Endothelial cell of umbilical vein (primary cell): ENCODE data around the gene MYO15A. TPM values are rescaled to one million over a fixed set of nuclear protein-coding genes. Genes with fewer than 3 reads are reported as not detected.
A peak's percentile ranks its signal among the peaks of the same experiment; 100 is the strongest.

Experiments used
- BruUV-seq: library from RNA; stranded (reverse); fragments of 400-500 nt; replicated peaks from 2 replicates; lab custom pipeline; 2021; lab: Mats Ljungman, UMichigan
- CTCF ChIA-PET: fragments of 300-600, 350-600 bp; sonication (Branson Sonifier 250); formaldehyde crosslinking; loops from one replicate; lab custom pipeline; 2021; ENCODE audit warnings: antibody characterized with exemption, inconsistent platforms; lab: Charles Lee
- POLR2A ChIA-PET: fragments of 300-600, 350-600 bp; sonication (Branson Sonifier 250); formaldehyde crosslinking; loops from one replicate; lab custom pipeline; 2021; ENCODE audit warnings: antibody characterized with exemption, inconsistent platforms; lab: Charles Lee
- DNase-seq: peaks from one replicate; pipeline ENCODE4 v3.0.0-alpha.2; 2011; ENCODE audit warnings: low read depth, low spot score
- FAIRE-seq: peaks from 2 replicates; lab custom pipeline; 2011; peaks lifted over from hg19 to GRCh38; lab: Jason Lieb, UNC
- H2AFZ ChIP-seq: 2 replicates; pipeline ENCODE4 v1.6.0; 2012; ENCODE audit warnings: low read depth, low read length, control low read depth, inconsistent platforms
- H3K27ac ChIP-seq: 2 replicates; pipeline ENCODE4 v1.5.1; 2011; ENCODE audit warnings: low read depth, mild to moderate bottlenecking, control low read depth, low read length, moderate library complexity; ENCODE audit not compliant: insufficient read depth
- H3K27me3 ChIP-seq, 2 experiments: 2 replicates each; pipeline versions ENCODE4 v1.6.0 to v1.6.1; 2011; ENCODE audit warnings: low read length in 2 of 2, mixed read lengths in 1 of 2; ENCODE audit not compliant: control insufficient read depth in 2 of 2, insufficient read depth in 2 of 2
- H3K36me3 ChIP-seq, 2 experiments: 2 replicates in 1 of 2; 3 replicates in 1 of 2; pipeline ENCODE4 v1.5.1; 2011; ENCODE audit warnings: low read length in 2 of 2, mild to moderate bottlenecking in 1 of 2, moderate library complexity in 1 of 2; ENCODE audit not compliant: control insufficient read depth in 2 of 2, insufficient read depth in 2 of 2; ENCODE audit errors: extremely low read depth in 1 of 2
- H3K4me1 ChIP-seq: 3 replicates; pipeline ENCODE4 v1.5.1; 2011; ENCODE audit warnings: mild to moderate bottlenecking, low read length; ENCODE audit not compliant: control insufficient read depth, insufficient read depth; ENCODE audit errors: extremely low read depth
- H3K4me2 ChIP-seq: 2 replicates; pipeline ENCODE4 v1.6.1; 2011; ENCODE audit warnings: low read length, control low read depth, mixed read lengths; ENCODE audit not compliant: insufficient read depth
- H3K4me3 ChIP-seq, 3 experiments: fragments of 200-600 bp in 1 of 3; sonication (generic), shearing (Covaris generic) in 1 of 3; replicated peaks in 1 of 3; 2 replicates each; pipeline ENCODE4 v1.5.1; 2011 to 2016; ENCODE audit warnings: control low read depth in 3 of 3, low read length in 3 of 3, mild to moderate bottlenecking in 2 of 3, inconsistent platforms in 1 of 3, low read depth in 1 of 3, moderate library complexity in 1 of 3; ENCODE audit not compliant: insufficient read depth in 1 of 3
- H3K79me2 ChIP-seq: 2 replicates; pipeline ENCODE4 v1.6.0; 2012; ENCODE audit warnings: low read length, inconsistent platforms; ENCODE audit not compliant: control insufficient read depth, insufficient read depth
- H3K9ac ChIP-seq: replicated peaks from 2 replicates; pipeline ENCODE3; 2011; ENCODE audit warnings: low read length, control low read depth; ENCODE audit not compliant: insufficient read depth; ENCODE audit errors: extremely low read depth
- H3K9me1 ChIP-seq: replicated peaks from 3 replicates; pipeline ENCODE4 v1.6.0; 2011; ENCODE audit warnings: mild to moderate bottlenecking, low read length; ENCODE audit not compliant: control insufficient read depth, insufficient read depth; ENCODE audit errors: extremely low read depth
- H3K9me3 ChIP-seq: replicated peaks from 2 replicates; pipeline ENCODE4 v1.5.1; 2012; ENCODE audit warnings: low read length, inconsistent platforms; ENCODE audit not compliant: control insufficient read depth, insufficient read depth
- H4K20me1 ChIP-seq: replicated peaks from 2 replicates; pipeline ENCODE3; 2011; ENCODE audit warnings: mild to moderate bottlenecking, low read length; ENCODE audit not compliant: control insufficient read depth, insufficient read depth; ENCODE audit errors: extremely low read depth
- EZH2 ChIP-seq: IDR thresholded peaks from 2 replicates; pipeline ENCODE4 v1.6.1; 2012; ENCODE audit warnings: borderline replicate concordance, low read depth, mild to moderate bottlenecking, moderate library complexity, low read length, inconsistent platforms; ENCODE audit not compliant: severe bottlenecking
- FOS ChIP-seq: IDR thresholded peaks from 2 replicates; pipeline ENCODE4 v1.6.1; 2011; ENCODE audit warnings: mild to moderate bottlenecking, low read length, moderate library complexity, borderline replicate concordance; ENCODE audit not compliant: insufficient read depth
- GATA2 ChIP-seq: IDR thresholded peaks from 2 replicates; pipeline ENCODE4 v1.7.0; 2011; ENCODE audit warnings: low read depth, mild to moderate bottlenecking, moderate library complexity, mixed read lengths, low read length; ENCODE audit not compliant: insufficient read length, insufficient read depth
- JUN ChIP-seq: IDR thresholded peaks from 2 replicates; pipeline ENCODE4 v1.6.1; 2011; ENCODE audit warnings: borderline replicate concordance, low read depth; ENCODE audit not compliant: insufficient read length, insufficient read depth
- MYC ChIP-seq: IDR thresholded peaks from one replicate; pipeline ENCODE4 v1.6.1; 2011; ENCODE audit warnings: mild to moderate bottlenecking, low read depth, low read length
- POLR2A ChIP-seq: IDR thresholded peaks from 2 replicates; pipeline ENCODE4 v1.6.1; 2012; ENCODE audit warnings: low read depth, mild to moderate bottlenecking, control low read depth, low read length
- POLR2AphosphoS5 ChIP-seq: IDR thresholded peaks from 2 replicates; pipeline ENCODE4 v1.6.1; 2012; ENCODE audit warnings: low read depth, mild to moderate bottlenecking, control low read depth, low read length, moderate library complexity; ENCODE audit not compliant: insufficient read depth
- dilution Hi-C: fragments of 300-500 bp; cut with MboI; formaldehyde crosslinking; loops from one replicate; pipeline ENCODE4 v1.15.0; 2019; ENCODE audit warnings: low sequenced_read_pairs; ENCODE audit not compliant: extremely low pct_ligation_motif_present
- intact Hi-C: fragments of 100-400 bp; cut with micrococcal nuclease; formaldehyde crosslinking; loops from one replicate; pipeline ENCODE4 v1.10.0; 2022
- polyA plus RNA-seq, 4 experiments: library from polyadenylated mRNA; depleted of rRNA in 3 of 4; stranded (reverse) in 3 of 4; unstranded in 1 of 4; fragments of >200 nt; gene quantifications; 2 replicates each; pipeline versions ENCODE4 v1.2.1 to v1.2.3, GENCODE V29; 2011 to 2012; ENCODE audit warnings: missing spikeins in 1 of 4
- total RNA-seq: library from RNA; stranded (reverse); gene quantifications from 2 replicates; pipeline ENCODE4 v1.2.3, GENCODE V29; 2021
- TF ChIP-seq, protein P1 (sequence below), 2 donors: IDR thresholded peaks; 1 replicate in 1 of 2; 2 replicates in 1 of 2; pipeline ENCODE4 v1.5.1; 2011; ENCODE audit warnings: low read length in 2 of 2, mild to moderate bottlenecking in 2 of 2, moderate library complexity in 2 of 2, control low read depth in 1 of 2, inconsistent platforms in 1 of 2, low read depth in 1 of 2; ENCODE audit not compliant: insufficient read depth in 1 of 2; ENCODE audit errors: extremely low read depth in 1 of 2
- TF ChIP-seq, protein P2 (sequence below): IDR thresholded peaks from 2 replicates; pipeline ENCODE4 v1.6.1; 2011; ENCODE audit not compliant: insufficient read depth, insufficient read length

The MYO15A gene
- total and polyA plus RNA-seq, 2 donors (not counting 3 experiments of a cell fraction or from before 2014, with no cell fraction given) = 0.46 to 0.82 TPM

- ChIA-PET CTCF (interaction anchor here (0.7 to 3.5 kb wide), 7 partner anchors 12 to 81 kb away, joined by 3 to 37 read pairs (median 10); partner anchors contain the start of gene ALKBH5), POLR2A (no interaction called here)
- Histone ChIP-seq H3K36me3 (no peaks in the 10 kb centered on the region), H4K20me1 (no peaks in the 10 kb centered on the region), H3K4me2 (no peak overlapping the region), H2AFZ (no peak overlapping the region), H3K4me3 (no peak overlapping the region), H3K4me1 (peaks cover 3% of the 10 kb centered on the region), H3K9me3 (no peaks in the 10 kb centered on the region), H3K9me1 (no peaks in the 10 kb centered on the region), H3K27ac (no peak overlapping the region), H3K79me2 (no peaks in the 10 kb centered on the region), H3K9ac (no peak overlapping the region), H3K27me3 (no peaks in the 10 kb centered on the region)
- dilution Hi-C loops (no loop called here), intact Hi-C loops (loop anchor here (5.0 kb wide), 1 partner anchor 77 kb away; no protein-coding TSS in a partner anchor)
- FAIRE-seq = no peak
- TF ChIP-seq, protein P1, sequence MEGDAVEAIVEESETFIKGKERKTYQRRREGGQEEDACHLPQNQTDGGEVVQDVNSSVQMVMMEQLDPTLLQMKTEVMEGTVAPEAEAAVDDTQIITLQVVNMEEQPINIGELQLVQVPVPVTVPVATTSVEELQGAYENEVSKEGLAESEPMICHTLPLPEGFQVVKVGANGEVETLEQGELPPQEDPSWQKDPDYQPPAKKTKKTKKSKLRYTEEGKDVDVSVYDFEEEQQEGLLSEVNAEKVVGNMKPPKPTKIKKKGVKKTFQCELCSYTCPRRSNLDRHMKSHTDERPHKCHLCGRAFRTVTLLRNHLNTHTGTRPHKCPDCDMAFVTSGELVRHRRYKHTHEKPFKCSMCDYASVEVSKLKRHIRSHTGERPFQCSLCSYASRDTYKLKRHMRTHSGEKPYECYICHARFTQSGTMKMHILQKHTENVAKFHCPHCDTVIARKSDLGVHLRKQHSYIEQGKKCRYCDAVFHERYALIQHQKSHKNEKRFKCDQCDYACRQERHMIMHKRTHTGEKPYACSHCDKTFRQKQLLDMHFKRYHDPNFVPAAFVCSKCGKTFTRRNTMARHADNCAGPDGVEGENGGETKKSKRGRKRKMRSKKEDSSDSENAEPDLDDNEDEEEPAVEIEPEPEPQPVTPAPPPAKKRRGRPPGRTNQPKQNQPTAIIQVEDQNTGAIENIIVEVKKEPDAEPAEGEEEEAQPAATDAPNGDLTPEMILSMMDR (IDR thresholded peaks at IDR 0.05; ENCODE audit: extremely low read depth in 1 of 2, insufficient read depth in 1 of 2, low read depth in 1 of 2, low read length in 2 of 2) = peak in 1 of 2 donors; percentile 17
- no peak for TF ChIP-seq GATA2
- no peak for DNase-seq
- BruUV-seq = no TSS peak
Measured at GRCh38 chr17:18139949-18140348, 31.4 kb downstream of the MYO15A start.

DNA sequence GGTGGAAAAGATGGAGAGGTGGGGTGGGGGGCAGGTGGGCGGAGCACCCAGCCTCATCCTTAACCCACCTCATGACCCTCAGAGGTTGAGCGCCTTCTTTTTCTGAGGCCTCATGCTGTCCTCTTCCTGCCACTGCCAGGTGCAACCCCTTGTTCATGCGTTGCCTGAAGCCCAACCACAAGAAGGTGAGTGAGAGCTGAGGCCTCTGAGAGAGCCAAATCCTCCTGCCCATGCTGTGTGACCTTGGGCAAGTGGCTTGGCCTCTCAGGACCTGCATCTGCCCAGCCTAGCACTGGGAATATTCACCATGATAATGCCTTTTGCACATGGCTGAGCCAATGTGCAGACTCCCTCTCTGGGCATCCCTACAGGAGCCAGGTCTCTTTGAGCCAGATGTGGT lies 32.1 kb downstream of the MYO15A start:
- H3K4me3 ChIP-seq = no peak overlapping the region
- H2AFZ ChIP-seq = no peak overlapping the region
- H3K27ac ChIP-seq = no peak overlapping the region
- H3K36me3 ChIP-seq = no peaks in the 10 kb centered on the region
- H3K4me1 ChIP-seq = peaks cover 4% of the 10 kb centered on the region
- ChIA-PET CTCF (interaction anchor here (0.5 to 3.5 kb wide), 27 partner anchors 8 to 356 kb away, joined by 3 to 37 read pairs (median 4); partner anchors contain the start of gene ALKBH5), POLR2A (no interaction called here)
- dilution Hi-C loops = no loop called here
- TF ChIP-seq, protein P2, sequence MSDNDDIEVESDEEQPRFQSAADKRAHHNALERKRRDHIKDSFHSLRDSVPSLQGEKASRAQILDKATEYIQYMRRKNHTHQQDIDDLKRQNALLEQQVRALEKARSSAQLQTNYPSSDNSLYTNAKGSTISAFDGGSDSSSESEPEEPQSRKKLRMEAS = no peak
- TF ChIP-seq FOS (no peak), JUN (no peak), POLR2AphosphoS5 (no peak), MYC (no peak), POLR2A (no peak), EZH2 (no peak), GATA2 (no peak)
- TF ChIP-seq, protein P1 (IDR thresholded peaks at IDR 0.05; ENCODE audit: extremely low read depth in 1 of 2, insufficient read depth in 1 of 2, low read depth in 1 of 2, low read length in 2 of 2) = no peak
- FAIRE-seq (no peak), DNase-seq (no peak)
- H3K9ac ChIP-seq = no peak overlapping the region
- intact Hi-C loops = loop anchor here (1.0 to 5.0 kb wide), 2 partner anchors 43 to 77 kb away; partner anchors contain the start of gene ALKBH5
- no peaks in the 10 kb centered on the region for H4K20me1 ChIP-seq
- no peaks in the 10 kb centered on the region for H3K9me3 ChIP-seq
- H3K4me2 ChIP-seq = no peak overlapping the region
- BruUV-seq = no TSS peak
- no peaks in the 10 kb centered on the region for H3K27me3 ChIP-seq
- H3K79me2 ChIP-seq = no peaks in the 10 kb centered on the region
- no peaks in the 10 kb centered on the region for H3K9me1 ChIP-seq
